Upper lobe of right lung (tissue), 1 donor: ENCODE data around the gene TM9SF4. TPM values are rescaled to one million over a fixed set of nuclear protein-coding genes. Genes with fewer than 3 reads are reported as not detected.
A peak's percentile ranks its signal among the peaks of the same experiment; 100 is the strongest.

Source experiments
- ATAC-seq: fragments of 200-7000 bp; cut with Tn5 transposase; one replicate; pipeline ENCODE4 v1.9.1; 2020; ENCODE audit warnings: mild to moderate bottlenecking, moderate library complexity
- DNase-seq: peaks from one replicate; pipeline ENCODE4 v3.0.0-alpha.2; 2020
- H3K27ac ChIP-seq: fragments of 200-600 bp; one replicate; pipeline ENCODE4 v1.8.0; 2022
- H3K27me3 ChIP-seq: fragments of 200-600 bp; one replicate; pipeline ENCODE4 v1.8.0; 2022; ENCODE audit warnings: mild to moderate bottlenecking
- H3K36me3 ChIP-seq: fragments of 200-600 bp; one replicate; pipeline ENCODE4 v1.8.0; 2022
- H3K4me1 ChIP-seq: fragments of 200-600 bp; one replicate; pipeline ENCODE4 v1.8.0; 2022
- H3K4me3 ChIP-seq: fragments of 200-600 bp; one replicate; pipeline ENCODE4 v1.8.0; 2022; ENCODE audit warnings: mild to moderate bottlenecking
- H3K9me3 ChIP-seq: fragments of 200-600 bp; one replicate; pipeline ENCODE4 v1.8.0; 2022
- intact Hi-C: fragments of 100-400 bp; cut with DNase I; formaldehyde crosslinking; loops from one replicate; pipeline ENCODE4 v1.11.0; 2022
- total RNA-seq: library from RNA; stranded (reverse); fragmentation: NEBNext Ultra II Directional; extraction: Animal tissue kit (Norgen Biotek cat#: 25700); gene quantifications from one replicate; pipeline ENCODE4 v1.2.1, GENCODE V29; 2021
- TF ChIP-seq, protein P1 (sequence below): fragments of 200-600 bp; IDR thresholded peaks from one replicate; pipeline ENCODE4 v1.8.0; 2022; ENCODE audit warnings: antibody characterized with exemption
- donor health status: DM: no; HTN: yes; CAD: no; lungs with severe emphysema.

The TM9SF4 gene
- total RNA-seq, 1 donor from 2014 or later, result 49.2 TPM

DNA sequence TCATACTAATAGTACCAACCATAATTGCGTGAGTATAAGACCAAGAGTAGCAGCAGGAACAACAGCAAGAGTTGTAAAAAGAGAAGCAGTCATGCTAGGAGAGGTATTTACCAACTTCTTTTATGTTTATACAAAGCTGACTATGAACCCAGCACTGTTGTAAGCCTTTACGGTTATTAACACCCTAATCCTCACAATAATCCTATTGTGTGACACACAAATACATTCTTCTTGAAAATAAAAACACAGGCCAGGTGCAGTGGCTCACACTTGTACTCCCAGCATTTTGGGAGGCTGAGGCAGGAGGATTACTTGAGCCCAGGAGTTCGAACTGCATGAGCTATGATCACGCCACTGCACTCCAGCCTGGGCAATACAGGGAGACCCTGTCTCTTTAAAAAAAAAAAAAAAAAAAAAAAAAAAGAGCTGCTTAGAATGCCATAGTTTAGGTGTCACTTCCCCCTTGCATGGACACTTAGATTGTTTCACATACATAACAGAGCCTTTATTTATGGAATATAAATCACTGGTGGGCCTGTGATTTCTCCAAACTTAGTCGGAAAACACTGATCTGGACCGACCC lies 37.3 kb upstream of the TM9SF4 start:
- TF ChIP-seq, protein P1, sequence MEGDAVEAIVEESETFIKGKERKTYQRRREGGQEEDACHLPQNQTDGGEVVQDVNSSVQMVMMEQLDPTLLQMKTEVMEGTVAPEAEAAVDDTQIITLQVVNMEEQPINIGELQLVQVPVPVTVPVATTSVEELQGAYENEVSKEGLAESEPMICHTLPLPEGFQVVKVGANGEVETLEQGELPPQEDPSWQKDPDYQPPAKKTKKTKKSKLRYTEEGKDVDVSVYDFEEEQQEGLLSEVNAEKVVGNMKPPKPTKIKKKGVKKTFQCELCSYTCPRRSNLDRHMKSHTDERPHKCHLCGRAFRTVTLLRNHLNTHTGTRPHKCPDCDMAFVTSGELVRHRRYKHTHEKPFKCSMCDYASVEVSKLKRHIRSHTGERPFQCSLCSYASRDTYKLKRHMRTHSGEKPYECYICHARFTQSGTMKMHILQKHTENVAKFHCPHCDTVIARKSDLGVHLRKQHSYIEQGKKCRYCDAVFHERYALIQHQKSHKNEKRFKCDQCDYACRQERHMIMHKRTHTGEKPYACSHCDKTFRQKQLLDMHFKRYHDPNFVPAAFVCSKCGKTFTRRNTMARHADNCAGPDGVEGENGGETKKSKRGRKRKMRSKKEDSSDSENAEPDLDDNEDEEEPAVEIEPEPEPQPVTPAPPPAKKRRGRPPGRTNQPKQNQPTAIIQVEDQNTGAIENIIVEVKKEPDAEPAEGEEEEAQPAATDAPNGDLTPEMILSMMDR, result no peak
- no peak for ATAC-seq
- no peak for DNase-seq
- Histone ChIP-seq H3K27me3 (no peaks in the 10 kb centered on the region), H3K4me1 (no peaks in the 10 kb centered on the region), H3K36me3 (no peaks in the 10 kb centered on the region), H3K27ac (no peak overlapping the region), H3K4me3 (no peak overlapping the region), H3K9me3 (no peaks in the 10 kb centered on the region)
- intact Hi-C loops, result no loop called here

DNA sequence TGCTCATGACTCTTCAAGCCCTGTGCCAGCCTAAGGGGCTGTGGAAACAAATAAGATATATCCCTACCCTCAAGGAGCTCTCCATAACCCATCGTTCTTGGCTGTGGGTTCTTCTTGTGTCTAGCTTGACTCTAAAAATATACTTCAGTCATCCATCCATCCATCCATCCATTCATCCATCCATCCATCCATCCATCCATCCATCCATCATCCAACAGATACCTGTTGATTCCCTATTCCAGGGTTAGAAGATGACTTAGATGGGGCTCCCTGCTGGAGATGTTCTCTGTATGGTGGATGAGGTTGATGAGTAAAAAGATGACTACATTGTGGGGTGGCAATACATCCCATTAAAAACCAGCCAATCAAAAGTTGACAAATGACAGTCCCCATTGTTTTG lies 34.0 kb upstream of the TM9SF4 start:
- intact Hi-C loops, result no loop called here
- no peaks in the 10 kb centered on the region for H3K4me1 ChIP-seq
- H3K36me3 ChIP-seq, result no peaks in the 10 kb centered on the region
- H3K27ac ChIP-seq, result no peak overlapping the region
- ATAC-seq, result no peak
- H3K9me3 ChIP-seq, result no peaks in the 10 kb centered on the region
- TF ChIP-seq, protein P1, result no peak
- DNase-seq, result no peak
- no peaks in the 10 kb centered on the region for H3K27me3 ChIP-seq
- H3K4me3 ChIP-seq, result no peak overlapping the region

DNA sequence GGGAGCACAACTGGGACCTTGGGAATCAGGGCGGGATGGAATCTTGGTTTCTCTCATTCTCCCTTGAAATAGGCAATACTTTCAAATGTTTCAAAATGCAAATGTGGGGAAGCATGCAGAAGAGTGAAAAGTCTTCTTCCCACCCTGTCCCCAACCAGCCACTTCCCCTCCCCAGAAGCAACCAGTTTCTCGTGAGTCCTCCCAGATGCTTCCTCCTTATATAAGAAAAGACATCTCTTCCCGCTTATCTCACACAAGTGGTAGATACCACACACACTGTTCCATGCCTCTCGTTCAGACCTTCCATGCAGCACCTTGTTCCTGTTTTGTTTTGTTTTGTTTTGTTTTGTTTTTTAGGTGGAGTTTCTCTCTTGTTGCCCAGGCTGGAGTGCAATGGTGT lies 32.3 kb upstream of the TM9SF4 start:
- TF ChIP-seq, protein P1, result no peak
- no peaks in the 10 kb centered on the region for H3K36me3 ChIP-seq
- ATAC-seq (peak; percentile 77), DNase-seq (no peak)
- no peaks in the 10 kb centered on the region for H3K4me1 ChIP-seq
- H3K27me3 ChIP-seq, result peaks cover 8% of the 10 kb centered on the region
- H3K4me3 ChIP-seq, result no peak overlapping the region
- H3K27ac ChIP-seq, result no peak overlapping the region
- H3K9me3 ChIP-seq, result no peaks in the 10 kb centered on the region
- intact Hi-C loops, result no loop called here

DNA sequence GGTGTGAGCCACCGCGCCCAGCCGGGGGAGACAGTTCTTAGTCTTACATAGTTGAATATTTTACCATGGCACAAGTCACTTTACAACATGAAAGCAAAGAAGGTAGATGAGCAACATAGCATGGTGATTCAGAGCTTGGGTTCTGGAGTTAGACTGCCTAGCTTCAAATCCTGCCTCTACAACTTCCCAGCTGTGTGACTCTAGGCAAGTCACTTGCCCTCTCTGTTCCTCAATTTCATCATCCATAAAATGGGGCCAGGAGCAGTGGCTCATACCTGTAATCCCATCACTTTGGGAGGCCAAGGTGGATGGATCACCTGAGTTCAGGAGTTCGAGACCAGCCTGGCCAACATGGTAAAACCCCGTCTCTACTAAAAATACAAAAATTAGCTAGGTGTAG lies 31.2 kb upstream of the TM9SF4 start:
- intact Hi-C loops, result no loop called here
- ATAC-seq, result no peak
- H3K9me3 ChIP-seq, result no peaks in the 10 kb centered on the region
- no peaks in the 10 kb centered on the region for H3K4me1 ChIP-seq
- no peak overlapping the region for H3K4me3 ChIP-seq
- no peak for DNase-seq
- H3K27ac ChIP-seq, result no peak overlapping the region
- TF ChIP-seq, protein P1, result no peak
- H3K36me3 ChIP-seq, result no peaks in the 10 kb centered on the region
- H3K27me3 ChIP-seq, result peaks cover 10% of the 10 kb centered on the region

DNA sequence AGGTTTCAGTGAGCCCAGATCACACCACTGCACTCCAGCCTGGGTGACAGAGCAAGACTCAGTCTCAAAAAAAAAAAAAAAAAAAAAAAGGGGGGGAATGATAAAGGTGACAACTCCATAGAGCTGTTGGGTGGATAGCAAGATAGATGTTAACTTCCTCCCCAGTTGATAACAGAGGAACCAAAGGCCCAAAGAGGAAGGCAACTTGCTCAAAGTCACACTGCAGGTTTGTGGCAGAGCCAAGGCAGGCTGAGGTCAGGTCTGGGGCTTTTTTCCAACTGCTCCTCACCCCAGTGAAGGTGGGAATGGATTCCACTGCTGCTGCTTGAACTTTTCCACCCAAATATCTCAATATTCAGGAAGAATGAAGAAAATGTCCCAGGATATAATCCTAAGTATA lies 30.7 kb upstream of the TM9SF4 start:
- peaks cover 10% of the 10 kb centered on the region for H3K27me3 ChIP-seq
- DNase-seq (no peak), ATAC-seq (peak; percentile 55)

More for the DNA sequence above, 30.7 kb upstream of the TM9SF4 start:
- no peaks in the 10 kb centered on the region for H3K9me3 ChIP-seq
- intact Hi-C loops, result no loop called here
- H3K36me3 ChIP-seq, result no peaks in the 10 kb centered on the region
- H3K27ac ChIP-seq, result no peak overlapping the region
- TF ChIP-seq, protein P1, result no peak
- H3K4me1 ChIP-seq, result no peaks in the 10 kb centered on the region
- no peak overlapping the region for H3K4me3 ChIP-seq
